ENCODE measurements around the gene DNAAF5.

Gene DNAAF5

GRCh38 chr7:761101-761500, 34.6 kb downstream of the DNAAF5 start:
- peak in 3 of 10 donors; percentile 55 to 60 (median 56) for DNase-seq
- intact Hi-C loops (cut with DNase I), result no loop called here

GRCh38 chr7:761631-762030, 35.1 kb downstream of the DNAAF5 start:
- intact Hi-C loops (cut with DNase I), result no loop called here
- DNase-seq, result peak in 3 of 10 donors; percentile 41 to 74 (median 54)

- intact Hi-C loops (cut with DNase I), result no loop called here
- peak in 2 of 10 donors; percentile 5 to 22 for DNase-seq
Measured at GRCh38 chr7:762885-763284, 36.4 kb downstream of the DNAAF5 start.

GRCh38 chr7:763762-764161, 37.3 kb downstream of the DNAAF5 start:
- intact Hi-C loops (cut with DNase I), result no loop called here
- DNase-seq, result no peak

GRCh38 chr7:765383-765782, 38.9 kb downstream of the DNAAF5 start:
- DNase-seq, result peak in 2 of 10 donors; percentile 3 to 9
- intact Hi-C loops (cut with DNase I), result no loop called here

- peak in 4 of 10 donors; percentile 29 to 90 (median 84) for DNase-seq
Measured at GRCh38 chr7:767580-767940, 41.1 kb downstream of the DNAAF5 start.

GRCh38 chr7:767941-768731, 41.6 kb downstream of the DNAAF5 start:
- peak in 8 of 10 donors; percentile 39 to 96 (median 68) for DNase-seq
- intact Hi-C loops (cut with DNase I), result no loop called here

More at GRCh38 chr7:767580-767940, 41.1 kb downstream of the DNAAF5 start:
- intact Hi-C loops (cut with DNase I), result no loop called here

- DNase-seq, result peak in 9 of 10 donors; percentile 29 to 91 (median 58)
- intact Hi-C loops (cut with DNase I), result no loop called here
Measured at GRCh38 chr7:768881-769504, 42.5 kb downstream of the DNAAF5 start.

- intact Hi-C loops (cut with DNase I), result no loop called here
- peak in 2 of 10 donors; percentile 65 to 70 for DNase-seq
Measured at GRCh38 chr7:770336-770735, 43.8 kb downstream of the DNAAF5 start.

GRCh38 chr7:770741-771166, 44.3 kb downstream of the DNAAF5 start:
- peak in 1 of 10 donors; percentile 43 for DNase-seq
- intact Hi-C loops (cut with DNase I), result no loop called here

GRCh38 chr7:771234-772004, 44.9 kb downstream of the DNAAF5 start:
- DNase-seq, result peak in 3 of 10 donors; percentile 31 to 74 (median 70)

GRCh38 chr7:772005-772294, 45.5 kb downstream of the DNAAF5 start:
- intact Hi-C loops (cut with DNase I), result no loop called here
- DNase-seq, result peak in 4 of 10 donors; percentile 15 to 78 (median 55)

More at GRCh38 chr7:771234-772004, 44.9 kb downstream of the DNAAF5 start:
- intact Hi-C loops (cut with DNase I), result no loop called here

GRCh38 chr7:772392-772791, 45.9 kb downstream of the DNAAF5 start:
- peak in 4 of 10 donors; percentile 17 to 72 (median 72) for DNase-seq
- intact Hi-C loops (cut with DNase I), result no loop called here

- intact Hi-C loops (cut with DNase I), result loop anchor here (1.0 kb wide), 1 partner anchor 451 kb away; no protein-coding TSS in a partner anchor
- DNase-seq, result peak in 3 of 10 donors; percentile 40 to 77 (median 61)
Measured at GRCh38 chr7:772861-773621, 46.5 kb downstream of the DNAAF5 start.

- DNase-seq, result peak in 1 of 10 donors; percentile 77
- intact Hi-C loops (cut with DNase I), result loop anchor here (1.0 kb wide), 1 partner anchor 451 kb away; no protein-coding TSS in a partner anchor
Measured at GRCh38 chr7:773622-773915, 47.1 kb downstream of the DNAAF5 start.

- DNase-seq, result peak; percentile 51 to 94 (median 69)
- intact Hi-C loops (cut with DNase I), result loop anchor here (5.0 kb wide), 1 partner anchor 252 kb away; no protein-coding TSS in a partner anchor
Measured at GRCh38 chr7:774161-775109, 47.9 kb downstream of the DNAAF5 start.

- intact Hi-C loops (cut with DNase I), result loop anchor here (5.0 kb wide), 1 partner anchor 254 kb away; no protein-coding TSS in a partner anchor
- DNase-seq, result peak in 3 of 10 donors; percentile 12 to 77 (median 52)
Measured at GRCh38 chr7:776381-776780, 49.9 kb downstream of the DNAAF5 start.

- intact Hi-C loops (cut with DNase I), result loop anchor here (5.0 kb wide), 1 partner anchor 255 kb away; no protein-coding TSS in a partner anchor
- DNase-seq, result peak in 1 of 10 donors; percentile 52
Measured at GRCh38 chr7:776992-777727, 50.7 kb downstream of the DNAAF5 start.

All from posterior cingulate gyrus (tissue), 11 donors.